HG03196 (cell line): ENCODE results near the gene SETD3.

ENCODE experiments used
- ATAC-seq: cut with Tn5 transposase; IDR thresholded peaks from one replicate; pipeline ENCODE4 v1.9.1; 2021; ENCODE audit not compliant: unreplicated experiment

SETD3 gene

GRCh38 chr14:99461411-99462085 is 19.1 kb downstream of the SETD3 start:
- ATAC-seq, result no peak

GRCh38 chr14:99460793-99461192 is 19.9 kb downstream of the SETD3 start:
- no peak for ATAC-seq

GRCh38 chr14:99459481-99460100 is 21.1 kb downstream of the SETD3 start:
- no peak for ATAC-seq

- no peak for ATAC-seq
Measured at GRCh38 chr14:99454246-99454645, 26.4 kb downstream of the SETD3 start.

- ATAC-seq, result no peak
Measured at GRCh38 chr14:99452968-99453367, 27.7 kb downstream of the SETD3 start.

- no peak for ATAC-seq
Measured at GRCh38 chr14:99451234-99451633, 29.4 kb downstream of the SETD3 start.

- no peak for ATAC-seq
Measured at GRCh38 chr14:99450266-99450665, 30.4 kb downstream of the SETD3 start.

GRCh38 chr14:99447739-99448138 is 32.9 kb downstream of the SETD3 start:
- no peak for ATAC-seq

- ATAC-seq, result no peak
Measured at GRCh38 chr14:99445931-99446330, 34.7 kb downstream of the SETD3 start.

- ATAC-seq, result no peak
Measured at GRCh38 chr14:99441918-99442317, 38.7 kb downstream of the SETD3 start.

GRCh38 chr14:99441157-99441870 is 39.3 kb downstream of the SETD3 start:
- no peak for ATAC-seq

GRCh38 chr14:99440278-99440677 is 40.4 kb downstream of the SETD3 start:
- ATAC-seq, result no peak

GRCh38 chr14:99437706-99438105 is 43.0 kb downstream of the SETD3 start:
- ATAC-seq, result no peak

- ATAC-seq, result no peak
Measured at GRCh38 chr14:99436247-99437180, 44.1 kb downstream of the SETD3 start.

- ATAC-seq, result no peak
Measured at GRCh38 chr14:99435327-99435726, 45.3 kb downstream of the SETD3 start.

- ATAC-seq, result no peak
Measured at GRCh38 chr14:99432485-99432884, 48.2 kb downstream of the SETD3 start.

- no peak for ATAC-seq
Measured at GRCh38 chr14:99431986-99432385, 48.7 kb downstream of the SETD3 start.

GRCh38 chr14:99430491-99430890 is 50.2 kb downstream of the SETD3 start:
- no peak for ATAC-seq

- no peak for ATAC-seq
Measured at GRCh38 chr14:99427632-99428300, 52.9 kb downstream of the SETD3 start.

GRCh38 chr14:99426813-99427346 is 53.8 kb downstream of the SETD3 start:
- no peak for ATAC-seq
